K562 (cell line): ENCODE measurements around the gene ELF3. TPM values are rescaled to one million over a fixed set of nuclear protein-coding genes. Genes with fewer than 3 reads are reported as not detected.

Source experiments
- RBM22 ChIP-seq: fragments of 200-400 bp; formaldehyde crosslinking; IDR thresholded peaks from 2 replicates; pipeline ENCODE4 v1.6.1; 2018; ENCODE audit warnings: low read length, low read depth; ENCODE audit not compliant: poor library complexity, severe bottlenecking
- RHOXF2B ChIP-seq: fragments of 250-450 bp; sonication (Bioruptor Pico); conservative IDR thresholded peaks from 2 replicates; pipeline ENCODE4 v1.5.1; 2021
- ZC3H8 ChIP-seq: fragments of 450-650 bp; IDR thresholded peaks from 2 replicates; pipeline ENCODE4 v1.6.1; 2017
- ZNF311 ChIP-seq: fragments of 250-450 bp; sonication (Bioruptor Pico); IDR thresholded peaks from 2 replicates; pipeline ENCODE4 v1.4.0; 2020; ENCODE audit warnings: mild to moderate bottlenecking, moderate library complexity
- ZNF584 ChIP-seq: fragments of 200-800 bp; sonication (Bioruptor generic); IDR thresholded peaks from 2 replicates; pipeline ENCODE4 v1.6.1; 2016; ENCODE audit warnings: low read depth, mild to moderate bottlenecking, missing genetic modification characterization, missing compliant biosample characterization
- ZNF644 ChIP-seq: fragments of 200-800 bp; sonication (Bioruptor generic); IDR thresholded peaks from 2 replicates; pipeline ENCODE4 v1.6.1; 2016; ENCODE audit warnings: low read depth, missing genetic modification characterization, missing compliant biosample characterization
- polyA plus RNA-seq, 8 experiments: library from polyadenylated mRNA; depleted of rRNA in 4 of 8; stranded (reverse) in 5 of 8; unstranded in 3 of 8; fragments of >200 nt; fragmentation: Nextera tagmentation in 2 of 8; fragmentation: Illumina TruSeq in 1 of 8; extraction: Ambion mirVana in 2 of 8; extraction: Trizol in 1 of 8; gene quantifications; 2 replicates each; pipeline versions ENCODE4 v1.2.1 to v1.2.3, GENCODE V29; 2011 to 2014; ENCODE audit warnings: inconsistent platforms in 1 of 8, missing spikeins in 1 of 8
- total RNA-seq, 7 experiments: library from RNA; depleted of rRNA in 6 of 7; stranded (reverse); fragments of >200 nt in 6 of 7; fragmentation: Illumina TruSeq in 2 of 7; extraction: Trizol in 2 of 7; gene quantifications; 2 replicates each; pipeline versions ENCODE4 v1.2.1 to v1.2.3, GENCODE V29; 2011 to 2021; ENCODE audit warnings: low replicate concordance in 1 of 7
- TF ChIP-seq, protein P1 (sequence below): fragments of 250-450 bp; sonication (Bioruptor Pico); IDR thresholded peaks from 2 replicates; pipeline ENCODE4 v1.5.1; 2021; ENCODE audit warnings: mild to moderate bottlenecking
- TF ChIP-seq, protein P2 (sequence below): fragments of 450-650 bp; IDR thresholded peaks from 2 replicates; pipeline ENCODE4 v1.6.1; 2017; ENCODE audit warnings: mild to moderate bottlenecking, moderate library complexity
- TF ChIP-seq, protein P3 (sequence below): fragments of 450-650 bp; conservative IDR thresholded peaks from 2 replicates; pipeline ENCODE4 v1.6.1; 2016; ENCODE audit warnings: missing genetic modification characterization, low read depth, mild to moderate bottlenecking, control low read depth, missing compliant biosample characterization
- TF ChIP-seq, protein P4 (sequence below): sonication (generic); formaldehyde crosslinking; IDR thresholded peaks from 2 replicates; pipeline ENCODE4 v1.8.1; 2023; ENCODE audit warnings: missing genetic modification reagents, mild to moderate bottlenecking, borderline replicate concordance
- TF ChIP-seq, protein P5 (sequence below): IDR thresholded peaks from 3 replicates; pipeline ENCODE4 v1.6.1; 2011; ENCODE audit warnings: borderline replicate concordance, mild to moderate bottlenecking; ENCODE audit not compliant: insufficient read length, insufficient read depth

ELF3 gene
- total and polyA plus RNA-seq, 9 of the 15 experiments (the other 6 are each of a cell fraction or from before 2014, with no cell fraction given): 0.03 to 1.2 (median 0.07) TPM; not detected in 4

DNA sequence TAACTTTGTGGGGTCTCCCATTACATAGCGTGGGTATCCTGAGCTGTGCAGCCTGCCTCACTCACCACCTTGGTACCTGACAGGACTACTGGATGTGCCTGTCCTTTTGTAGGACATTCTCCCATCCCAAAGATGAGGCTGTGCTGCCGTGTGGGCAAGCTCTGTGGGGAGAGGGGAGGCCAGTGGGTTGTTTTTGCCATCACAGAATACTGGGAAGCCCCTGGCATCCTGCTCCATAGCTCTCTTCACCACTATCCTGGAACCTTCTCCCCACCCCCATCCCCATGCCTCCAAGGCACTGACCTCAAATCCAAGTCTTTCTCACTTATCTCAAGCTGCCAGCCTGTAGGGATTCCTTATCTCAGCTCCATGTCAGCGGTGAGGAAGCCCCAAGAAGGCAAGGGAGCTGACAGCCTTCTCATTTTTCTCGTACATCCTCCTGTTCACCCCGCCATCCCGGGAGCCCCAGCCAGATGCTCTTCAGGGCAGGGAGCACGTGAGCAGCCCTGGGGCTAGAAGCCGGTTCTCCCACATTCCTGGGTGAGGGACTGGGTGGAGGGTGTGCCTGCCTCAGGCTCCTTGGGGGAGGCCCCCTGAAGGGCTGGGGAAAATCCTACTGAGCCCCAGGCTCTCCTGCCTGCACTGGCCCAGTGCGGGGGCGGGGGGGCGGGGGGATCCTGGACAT lies 2.4 kb upstream of the ELF3 start (continued):
- TF ChIP-seq, protein P1, sequence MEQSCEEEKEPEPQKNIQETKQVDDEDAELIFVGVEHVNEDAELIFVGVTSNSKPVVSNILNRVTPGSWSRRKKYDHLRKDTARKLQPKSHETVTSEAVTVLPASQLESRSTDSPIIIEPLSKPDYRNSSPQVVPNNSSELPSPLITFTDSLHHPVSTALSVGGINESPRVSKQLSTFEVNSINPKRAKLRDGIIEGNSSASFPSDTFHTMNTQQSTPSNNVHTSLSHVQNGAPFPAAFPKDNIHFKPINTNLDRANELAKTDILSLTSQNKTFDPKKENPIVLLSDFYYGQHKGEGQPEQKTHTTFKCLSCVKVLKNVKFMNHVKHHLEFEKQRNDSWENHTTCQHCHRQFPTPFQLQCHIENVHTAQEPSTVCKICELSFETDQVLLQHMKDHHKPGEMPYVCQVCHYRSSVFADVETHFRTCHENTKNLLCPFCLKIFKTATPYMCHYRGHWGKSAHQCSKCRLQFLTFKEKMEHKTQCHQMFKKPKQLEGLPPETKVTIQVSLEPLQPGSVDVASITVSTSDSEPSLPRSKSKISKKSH: no peak
- TF ChIP-seq, protein P2, sequence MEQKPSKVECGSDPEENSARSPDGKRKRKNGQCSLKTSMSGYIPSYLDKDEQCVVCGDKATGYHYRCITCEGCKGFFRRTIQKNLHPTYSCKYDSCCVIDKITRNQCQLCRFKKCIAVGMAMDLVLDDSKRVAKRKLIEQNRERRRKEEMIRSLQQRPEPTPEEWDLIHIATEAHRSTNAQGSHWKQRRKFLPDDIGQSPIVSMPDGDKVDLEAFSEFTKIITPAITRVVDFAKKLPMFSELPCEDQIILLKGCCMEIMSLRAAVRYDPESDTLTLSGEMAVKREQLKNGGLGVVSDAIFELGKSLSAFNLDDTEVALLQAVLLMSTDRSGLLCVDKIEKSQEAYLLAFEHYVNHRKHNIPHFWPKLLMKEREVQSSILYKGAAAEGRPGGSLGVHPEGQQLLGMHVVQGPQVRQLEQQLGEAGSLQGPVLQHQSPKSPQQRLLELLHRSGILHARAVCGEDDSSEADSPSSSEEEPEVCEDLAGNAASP: no peak
- TF ChIP-seq ZNF644 (tag) (peak; percentile 82; the same call in 1 of the 2 replicates), ZC3H8 (no peak), RHOXF2B (CRISPR knock-in tag) (no peak), RBM22 (no peak), ZNF311 (CRISPR knock-in tag) (no peak), ZNF584 (CRISPR knock-in tag) (peak; percentile 84; the same call in 1 of the 2 replicates)
- TF ChIP-seq, protein P3, sequence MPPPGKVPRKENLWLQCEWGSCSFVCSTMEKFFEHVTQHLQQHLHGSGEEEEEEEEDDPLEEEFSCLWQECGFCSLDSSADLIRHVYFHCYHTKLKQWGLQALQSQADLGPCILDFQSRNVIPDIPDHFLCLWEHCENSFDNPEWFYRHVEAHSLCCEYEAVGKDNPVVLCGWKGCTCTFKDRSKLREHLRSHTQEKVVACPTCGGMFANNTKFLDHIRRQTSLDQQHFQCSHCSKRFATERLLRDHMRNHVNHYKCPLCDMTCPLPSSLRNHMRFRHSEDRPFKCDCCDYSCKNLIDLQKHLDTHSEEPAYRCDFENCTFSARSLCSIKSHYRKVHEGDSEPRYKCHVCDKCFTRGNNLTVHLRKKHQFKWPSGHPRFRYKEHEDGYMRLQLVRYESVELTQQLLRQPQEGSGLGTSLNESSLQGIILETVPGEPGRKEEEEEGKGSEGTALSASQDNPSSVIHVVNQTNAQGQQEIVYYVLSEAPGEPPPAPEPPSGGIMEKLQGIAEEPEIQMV (tag): no peak
- TF ChIP-seq, protein P4, sequence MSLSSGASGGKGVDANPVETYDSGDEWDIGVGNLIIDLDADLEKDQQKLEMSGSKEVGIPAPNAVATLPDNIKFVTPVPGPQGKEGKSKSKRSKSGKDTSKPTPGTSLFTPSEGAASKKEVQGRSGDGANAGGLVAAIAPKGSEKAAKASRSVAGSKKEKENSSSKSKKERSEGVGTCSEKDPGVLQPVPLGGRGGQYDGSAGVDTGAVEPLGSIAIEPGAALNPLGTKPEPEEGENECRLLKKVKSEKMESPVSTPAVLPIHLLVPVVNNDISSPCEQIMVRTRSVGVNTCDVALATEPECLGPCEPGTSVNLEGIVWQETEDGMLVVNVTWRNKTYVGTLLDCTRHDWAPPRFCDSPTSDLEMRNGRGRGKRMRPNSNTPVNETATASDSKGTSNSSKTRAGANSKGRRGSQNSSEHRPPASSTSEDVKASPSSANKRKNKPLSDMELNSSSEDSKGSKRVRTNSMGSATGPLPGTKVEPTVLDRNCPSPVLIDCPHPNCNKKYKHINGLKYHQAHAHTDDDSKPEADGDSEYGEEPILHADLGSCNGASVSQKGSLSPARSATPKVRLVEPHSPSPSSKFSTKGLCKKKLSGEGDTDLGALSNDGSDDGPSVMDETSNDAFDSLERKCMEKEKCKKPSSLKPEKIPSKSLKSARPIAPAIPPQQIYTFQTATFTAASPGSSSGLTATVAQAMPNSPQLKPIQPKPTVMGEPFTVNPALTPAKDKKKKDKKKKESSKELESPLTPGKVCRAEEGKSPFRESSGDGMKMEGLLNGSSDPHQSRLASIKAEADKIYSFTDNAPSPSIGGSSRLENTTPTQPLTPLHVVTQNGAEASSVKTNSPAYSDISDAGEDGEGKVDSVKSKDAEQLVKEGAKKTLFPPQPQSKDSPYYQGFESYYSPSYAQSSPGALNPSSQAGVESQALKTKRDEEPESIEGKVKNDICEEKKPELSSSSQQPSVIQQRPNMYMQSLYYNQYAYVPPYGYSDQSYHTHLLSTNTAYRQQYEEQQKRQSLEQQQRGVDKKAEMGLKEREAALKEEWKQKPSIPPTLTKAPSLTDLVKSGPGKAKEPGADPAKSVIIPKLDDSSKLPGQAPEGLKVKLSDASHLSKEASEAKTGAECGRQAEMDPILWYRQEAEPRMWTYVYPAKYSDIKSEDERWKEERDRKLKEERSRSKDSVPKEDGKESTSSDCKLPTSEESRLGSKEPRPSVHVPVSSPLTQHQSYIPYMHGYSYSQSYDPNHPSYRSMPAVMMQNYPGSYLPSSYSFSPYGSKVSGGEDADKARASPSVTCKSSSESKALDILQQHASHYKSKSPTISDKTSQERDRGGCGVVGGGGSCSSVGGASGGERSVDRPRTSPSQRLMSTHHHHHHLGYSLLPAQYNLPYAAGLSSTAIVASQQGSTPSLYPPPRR: no peak
- TF ChIP-seq, protein P5, sequence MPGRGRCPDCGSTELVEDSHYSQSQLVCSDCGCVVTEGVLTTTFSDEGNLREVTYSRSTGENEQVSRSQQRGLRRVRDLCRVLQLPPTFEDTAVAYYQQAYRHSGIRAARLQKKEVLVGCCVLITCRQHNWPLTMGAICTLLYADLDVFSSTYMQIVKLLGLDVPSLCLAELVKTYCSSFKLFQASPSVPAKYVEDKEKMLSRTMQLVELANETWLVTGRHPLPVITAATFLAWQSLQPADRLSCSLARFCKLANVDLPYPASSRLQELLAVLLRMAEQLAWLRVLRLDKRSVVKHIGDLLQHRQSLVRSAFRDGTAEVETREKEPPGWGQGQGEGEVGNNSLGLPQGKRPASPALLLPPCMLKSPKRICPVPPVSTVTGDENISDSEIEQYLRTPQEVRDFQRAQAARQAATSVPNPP: no peak
